Cardiac fibroblast (primary cell): ENCODE data around the gene PSMG3.

ENCODE experiments used
- DNase-seq, 2 donors: peaks; one replicate each; pipeline versions ENCODE4 v3.0.0 to v3.0.0-alpha.2; 2010; ENCODE audit warnings: low read depth in 2 of 2
- H3K4me3 ChIP-seq, 2 donors: replicated peaks in 1 of 2; 1 replicate in 1 of 2; 2 replicates in 1 of 2; pipeline ENCODE4 v1.5.1; 2011; ENCODE audit warnings: low read depth in 2 of 2, low read length in 2 of 2, mild to moderate bottlenecking in 2 of 2, moderate library complexity in 1 of 2
- CTCF ChIP-seq: IDR thresholded peaks from one replicate; pipeline ENCODE4 v1.5.1; 2011; ENCODE audit warnings: low read depth, mild to moderate bottlenecking, low read length, inconsistent platforms

Gene PSMG3

GRCh38 chr7:1597791-1598190, 28.0 kb upstream of the PSMG3 start:
- no peak for DNase-seq
- no peak overlapping the region for H3K4me3 ChIP-seq
- no peak for TF ChIP-seq CTCF

- H3K4me3 ChIP-seq = no peak overlapping the region
- no peak for TF ChIP-seq CTCF
- DNase-seq = no peak
Observed at GRCh38 chr7:1597066-1597760, 27.4 kb upstream of the PSMG3 start.

GRCh38 chr7:1596181-1597043, 26.6 kb upstream of the PSMG3 start:
- no peak for TF ChIP-seq CTCF
- H3K4me3 ChIP-seq = no peak overlapping the region
- DNase-seq = no peak

GRCh38 chr7:1595636-1596035, 25.8 kb upstream of the PSMG3 start:
- no peak for TF ChIP-seq CTCF
- DNase-seq = no peak
- no peak overlapping the region for H3K4me3 ChIP-seq

- no peak for DNase-seq
- no peak for TF ChIP-seq CTCF
- no peak overlapping the region for H3K4me3 ChIP-seq
Observed at GRCh38 chr7:1595027-1595426, 25.2 kb upstream of the PSMG3 start.

GRCh38 chr7:1593904-1594421, 24.1 kb upstream of the PSMG3 start:
- DNase-seq = no peak
- no peak overlapping the region for H3K4me3 ChIP-seq
- no peak for TF ChIP-seq CTCF
